Esophagus muscularis mucosa (tissue), 3 donors: Measurements from ENCODE around the gene PCGF2.

Source experiments
- CTCF ChIP-seq, 3 experiments: fragments of 200-600 bp in 2 of 3; fragments of 450-650 bp in 1 of 3; sonication (generic) in 2 of 3; IDR thresholded peaks; one replicate each; pipeline ENCODE4 v1.5.1; 2017 to 2019; ENCODE audit warnings: antibody characterized with exemption in 3 of 3, mild to moderate bottlenecking in 2 of 3, moderate library complexity in 1 of 3
- POLR2AphosphoS5 ChIP-seq, 2 donors: sonication (generic); formaldehyde crosslinking; IDR thresholded peaks; one replicate each; pipeline ENCODE4 v1.6.1; 2017; ENCODE audit warnings: antibody characterized with exemption in 2 of 2

GRCh38 chr17:38743556-38744171 lies 4.5 kb downstream of the PCGF2 start:
- no peak for TF ChIP-seq CTCF (IDR thresholded peaks at IDR 0.05)
- TF ChIP-seq POLR2AphosphoS5 (IDR thresholded peaks at IDR 0.05) = no peak
